ENCODE data around the gene SECISBP2L.

SECISBP2L gene

GRCh38 chr15:48966595-48967301 is 79.5 kb downstream of the SECISBP2L start:
- DNase-seq (ENCODE audit: low read depth): no peak

DNA sequence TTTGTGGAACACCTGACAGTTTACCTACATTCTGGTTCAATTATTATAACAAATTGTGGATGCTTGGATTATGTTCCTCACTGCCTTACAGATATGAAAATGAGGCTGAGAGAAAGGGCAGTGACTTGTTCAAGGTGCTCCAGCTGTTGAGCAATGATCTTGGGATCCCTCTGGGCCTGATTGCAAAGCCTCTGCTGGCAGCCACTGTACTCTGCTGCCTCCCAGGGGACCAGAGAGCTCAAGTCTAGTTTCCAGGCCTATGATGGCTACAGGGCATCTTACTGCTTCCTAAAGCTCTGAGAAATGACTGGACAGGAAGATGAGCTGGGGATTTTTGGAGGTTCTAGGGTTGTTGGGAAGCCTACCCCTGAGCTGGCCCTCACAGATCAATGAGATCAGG is 80.3 kb downstream of the SECISBP2L start:
- DNase-seq (ENCODE audit: low read depth): no peak

GRCh38 chr15:48964898-48965297 is 81.3 kb downstream of the SECISBP2L start:
- DNase-seq (ENCODE audit: low read depth): no peak

- no peak for DNase-seq (ENCODE audit: low read depth)
Measured at GRCh38 chr15:48963524-48964113, 82.6 kb downstream of the SECISBP2L start, which contains the start of gene SHC4. TSS of gene SHC4 (minus strand) at chr15:48963919. CDS start at chr15:48963015, 904 bp downstream.

DNA sequence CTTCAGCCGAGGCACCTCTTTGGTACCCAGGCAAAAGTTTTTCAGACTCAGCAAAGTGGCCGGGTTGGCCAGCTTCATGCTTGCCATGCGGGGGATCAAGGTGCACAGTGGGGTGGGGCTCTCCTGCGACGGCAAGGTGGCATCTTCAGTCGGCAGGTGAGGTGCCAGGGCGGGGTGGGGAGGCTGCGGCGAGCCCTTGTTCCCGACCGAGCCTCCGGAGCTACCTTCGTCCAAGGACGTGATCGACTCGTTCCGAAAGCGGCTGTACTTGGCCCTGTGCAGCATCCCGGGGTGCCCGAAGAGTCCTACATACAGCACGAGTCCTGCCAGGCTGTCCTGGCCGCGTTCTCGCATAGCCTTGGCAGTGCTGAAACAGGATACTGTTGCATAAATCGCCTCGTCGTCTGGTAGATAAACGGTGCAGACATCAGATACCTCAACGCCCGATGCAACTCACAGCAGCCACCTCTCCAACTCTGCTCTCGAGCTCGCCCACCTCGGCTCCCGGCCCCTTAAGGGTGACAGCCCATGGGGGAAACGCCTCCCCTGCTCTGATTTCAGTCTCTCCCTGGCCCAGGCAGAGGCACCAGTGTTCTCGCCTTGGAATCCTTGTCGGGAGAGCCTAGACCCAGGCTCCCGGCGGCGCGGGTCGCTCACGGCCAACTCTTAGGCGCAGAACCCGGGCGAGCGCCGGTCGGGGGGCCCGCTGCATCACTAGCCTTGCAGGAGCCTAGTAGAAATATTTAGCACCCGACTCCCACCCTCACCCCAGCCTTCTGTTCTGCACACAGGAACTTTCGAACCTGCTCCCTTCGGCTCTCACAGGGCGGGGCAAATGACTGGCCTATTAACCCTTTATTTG is 83.4 kb downstream of the SECISBP2L start:
- DNase-seq (ENCODE audit: low read depth): no peak

DNA sequence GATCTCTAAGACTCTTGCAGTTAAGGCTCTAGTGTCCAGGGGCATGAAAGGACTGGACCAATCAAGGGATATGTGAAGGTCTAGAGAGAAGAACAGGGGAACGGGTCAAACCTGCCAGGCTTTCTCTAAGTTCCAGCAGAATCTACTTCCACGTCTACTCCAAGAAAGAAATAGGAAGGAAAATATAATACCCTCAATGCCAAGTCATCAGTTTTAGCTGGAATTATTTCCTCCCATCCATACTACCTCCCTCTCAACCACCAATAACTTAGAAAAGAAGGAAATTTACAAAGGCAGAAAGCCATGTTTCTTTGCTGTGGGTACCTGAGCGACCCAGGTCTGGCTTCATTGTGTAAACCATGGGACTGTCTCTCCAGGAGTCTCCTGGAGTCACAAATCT is 90.3 kb downstream of the SECISBP2L start:
- DNase-seq (ENCODE audit: low read depth): no peak

- DNase-seq (ENCODE audit: low read depth): no peak
Measured at GRCh38 chr15:48955370-48955769, 90.9 kb downstream of the SECISBP2L start.

DNA sequence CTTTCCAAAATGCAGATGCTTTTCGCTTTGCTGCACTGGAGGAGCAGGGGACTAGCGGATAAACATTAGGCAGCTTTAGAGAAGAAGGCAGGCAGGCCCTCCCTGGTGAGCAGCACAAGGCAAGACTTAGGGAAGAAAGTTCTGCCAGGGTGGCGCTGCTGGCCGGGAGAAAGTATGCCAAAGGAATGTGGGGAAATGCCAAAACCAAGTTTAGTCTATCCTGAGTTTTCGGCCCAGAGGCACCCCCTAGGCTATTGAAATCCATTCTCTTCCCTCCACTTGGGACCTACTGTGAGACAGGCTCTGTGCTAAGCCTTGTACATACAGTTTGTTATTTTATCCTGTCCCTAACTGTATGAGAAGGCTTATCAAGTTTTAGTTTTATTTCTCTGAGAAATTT is 91.7 kb downstream of the SECISBP2L start:
- no peak for DNase-seq (ENCODE audit: low read depth)

GRCh38 chr15:48946840-48947187 is 99.4 kb downstream of the SECISBP2L start:
- DNase-seq (ENCODE audit: low read depth): no peak

DNA sequence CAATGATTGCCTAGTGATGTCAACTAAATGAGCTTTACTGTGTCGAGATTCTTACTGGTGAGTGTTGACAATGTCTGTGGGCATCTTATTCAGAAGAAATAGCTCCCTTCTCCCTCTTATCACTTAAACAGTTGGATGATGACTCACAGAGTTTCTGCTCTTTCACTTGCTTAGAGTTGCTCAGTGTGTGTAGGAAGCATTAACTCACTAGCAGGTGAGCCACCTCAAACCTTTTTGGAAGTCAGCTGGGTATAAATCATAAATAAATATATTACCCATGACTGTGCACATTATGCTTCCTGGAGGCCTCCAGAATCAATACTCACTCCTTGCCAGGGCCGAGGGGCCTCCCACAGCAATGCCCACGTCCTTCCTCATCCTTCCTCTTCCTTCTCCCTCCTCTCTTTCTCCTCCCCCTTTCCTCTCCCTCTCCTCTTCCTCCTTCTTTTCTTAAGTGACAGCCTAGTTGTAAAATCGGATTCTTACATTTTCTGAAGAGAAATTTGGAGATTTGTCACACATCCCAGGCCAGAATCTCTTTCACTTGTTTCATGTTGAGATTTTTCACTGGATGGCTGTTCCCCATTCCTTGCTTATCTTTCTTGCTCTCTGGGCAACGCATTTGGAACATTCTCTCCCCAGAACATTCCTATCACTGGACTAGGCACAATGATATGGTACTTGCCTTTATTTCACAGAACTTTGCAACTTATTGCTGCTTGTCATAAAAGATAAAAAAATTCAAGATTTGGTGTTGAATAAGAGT is 100.0 kb downstream of the SECISBP2L start:
- DNase-seq (ENCODE audit: low read depth): no peak

- DNase-seq (ENCODE audit: low read depth): no peak
Measured at GRCh38 chr15:48945386-48945785, 100.9 kb downstream of the SECISBP2L start.

- no peak for DNase-seq (ENCODE audit: low read depth)
Measured at GRCh38 chr15:48941904-48942303, 104.3 kb downstream of the SECISBP2L start.

DNA sequence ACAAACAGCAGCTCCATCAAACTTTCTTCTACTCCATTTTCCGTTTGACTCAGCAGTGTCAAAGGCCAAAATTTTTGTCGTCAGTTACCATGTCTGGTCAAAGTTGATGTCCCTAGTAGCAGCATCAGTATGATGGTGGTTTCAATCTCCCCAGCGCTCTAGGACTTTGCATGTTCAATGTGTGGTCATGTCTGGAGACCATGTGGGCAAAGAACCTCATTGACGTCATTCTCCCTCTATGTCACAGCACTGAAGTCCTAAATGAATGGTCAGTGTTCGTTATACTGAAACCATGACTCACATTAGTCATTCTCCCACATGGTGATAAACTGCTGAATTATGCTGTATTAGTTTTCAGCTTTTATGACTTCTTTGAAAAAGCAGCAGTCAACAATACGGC is 105.7 kb downstream of the SECISBP2L start:
- no peak for DNase-seq (ENCODE audit: low read depth)

DNA sequence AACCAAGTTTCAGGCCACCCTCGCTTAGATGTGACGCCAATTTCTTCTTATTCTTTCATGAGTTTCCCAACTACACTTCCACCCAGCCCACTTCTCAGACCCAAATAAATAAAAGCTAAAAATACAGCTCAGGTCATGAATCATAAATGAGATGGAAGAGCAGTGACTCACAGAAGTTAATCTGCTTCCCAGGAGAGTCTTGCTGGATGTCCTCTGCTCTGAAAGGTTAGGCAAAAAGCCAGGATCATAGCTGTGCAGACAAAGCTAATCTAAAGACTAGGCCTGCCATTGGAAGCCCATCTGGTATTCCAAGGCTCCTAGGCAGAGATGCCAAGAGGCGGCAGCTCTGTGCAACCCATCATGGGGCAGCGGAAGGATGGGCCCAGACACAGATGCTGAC is 106.6 kb downstream of the SECISBP2L start:
- no peak for DNase-seq (ENCODE audit: low read depth)
